ENCODE results near the gene FGF14.

DNA sequence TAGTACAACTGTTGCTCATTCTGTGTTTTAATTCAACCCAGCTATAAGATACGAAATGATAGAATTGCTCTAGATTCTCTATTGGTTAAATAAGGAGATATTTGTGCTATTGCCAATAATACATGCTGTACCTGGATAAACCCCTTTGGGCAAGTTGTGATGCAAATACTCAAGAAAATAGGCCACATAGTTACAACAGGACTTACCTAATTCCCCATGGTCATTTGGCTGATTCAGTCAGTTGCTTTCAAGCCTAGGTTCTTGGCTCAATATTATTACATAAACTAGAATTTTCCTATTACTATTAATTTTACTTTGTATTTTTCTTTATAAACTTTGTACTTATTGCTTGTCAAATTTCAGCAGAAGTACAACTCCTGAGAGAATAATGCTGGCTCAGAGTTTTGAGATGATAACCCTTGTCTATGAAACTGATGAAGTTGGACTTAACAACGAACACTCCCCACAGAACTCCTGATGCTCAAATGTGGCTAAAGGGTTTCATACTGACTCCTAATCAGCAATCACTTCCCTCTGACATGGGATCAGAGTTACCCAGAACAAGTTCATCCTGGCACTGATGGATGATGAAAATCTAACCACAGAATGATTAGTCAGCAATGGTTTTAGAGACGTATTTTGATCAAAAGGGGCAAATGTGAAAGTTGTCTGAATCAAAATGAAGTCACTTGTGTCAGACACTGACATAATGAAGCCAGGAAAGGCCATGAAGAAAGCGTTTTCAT lies 728.3 kb downstream of the FGF14 start:
- TF ChIP-seq, protein P1, sequence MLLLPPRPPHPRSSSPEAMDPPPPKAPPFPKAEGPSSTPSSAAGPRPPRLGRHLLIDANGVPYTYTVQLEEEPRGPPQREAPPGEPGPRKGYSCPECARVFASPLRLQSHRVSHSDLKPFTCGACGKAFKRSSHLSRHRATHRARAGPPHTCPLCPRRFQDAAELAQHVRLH (tag by site-specific recombination; IDR thresholded peaks at IDR 0.05) = no peak
- TF ChIP-seq, protein P2, sequence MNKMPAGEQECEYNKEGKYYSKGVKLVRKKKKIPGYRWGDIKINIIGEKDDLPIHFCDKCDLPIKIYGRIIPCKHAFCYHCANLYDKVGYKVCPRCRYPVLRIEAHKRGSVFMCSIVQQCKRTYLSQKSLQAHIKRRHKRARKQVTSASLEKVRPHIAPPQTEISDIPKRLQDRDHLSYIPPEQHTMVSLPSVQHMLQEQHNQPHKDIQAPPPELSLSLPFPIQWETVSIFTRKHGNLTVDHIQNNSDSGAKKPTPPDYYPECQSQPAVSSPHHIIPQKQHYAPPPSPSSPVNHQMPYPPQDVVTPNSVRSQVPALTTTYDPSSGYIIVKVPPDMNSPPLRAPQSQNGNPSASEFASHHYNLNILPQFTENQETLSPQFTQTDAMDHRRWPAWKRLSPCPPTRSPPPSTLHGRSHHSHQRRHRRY (tag by site-specific recombination; IDR thresholded peaks at IDR 0.05) = no peak
- TF ChIP-seq, protein P3, sequence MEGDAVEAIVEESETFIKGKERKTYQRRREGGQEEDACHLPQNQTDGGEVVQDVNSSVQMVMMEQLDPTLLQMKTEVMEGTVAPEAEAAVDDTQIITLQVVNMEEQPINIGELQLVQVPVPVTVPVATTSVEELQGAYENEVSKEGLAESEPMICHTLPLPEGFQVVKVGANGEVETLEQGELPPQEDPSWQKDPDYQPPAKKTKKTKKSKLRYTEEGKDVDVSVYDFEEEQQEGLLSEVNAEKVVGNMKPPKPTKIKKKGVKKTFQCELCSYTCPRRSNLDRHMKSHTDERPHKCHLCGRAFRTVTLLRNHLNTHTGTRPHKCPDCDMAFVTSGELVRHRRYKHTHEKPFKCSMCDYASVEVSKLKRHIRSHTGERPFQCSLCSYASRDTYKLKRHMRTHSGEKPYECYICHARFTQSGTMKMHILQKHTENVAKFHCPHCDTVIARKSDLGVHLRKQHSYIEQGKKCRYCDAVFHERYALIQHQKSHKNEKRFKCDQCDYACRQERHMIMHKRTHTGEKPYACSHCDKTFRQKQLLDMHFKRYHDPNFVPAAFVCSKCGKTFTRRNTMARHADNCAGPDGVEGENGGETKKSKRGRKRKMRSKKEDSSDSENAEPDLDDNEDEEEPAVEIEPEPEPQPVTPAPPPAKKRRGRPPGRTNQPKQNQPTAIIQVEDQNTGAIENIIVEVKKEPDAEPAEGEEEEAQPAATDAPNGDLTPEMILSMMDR (tag by site-specific recombination; IDR thresholded peaks at IDR 0.05) = no peak
- TF ChIP-seq, protein P4, sequence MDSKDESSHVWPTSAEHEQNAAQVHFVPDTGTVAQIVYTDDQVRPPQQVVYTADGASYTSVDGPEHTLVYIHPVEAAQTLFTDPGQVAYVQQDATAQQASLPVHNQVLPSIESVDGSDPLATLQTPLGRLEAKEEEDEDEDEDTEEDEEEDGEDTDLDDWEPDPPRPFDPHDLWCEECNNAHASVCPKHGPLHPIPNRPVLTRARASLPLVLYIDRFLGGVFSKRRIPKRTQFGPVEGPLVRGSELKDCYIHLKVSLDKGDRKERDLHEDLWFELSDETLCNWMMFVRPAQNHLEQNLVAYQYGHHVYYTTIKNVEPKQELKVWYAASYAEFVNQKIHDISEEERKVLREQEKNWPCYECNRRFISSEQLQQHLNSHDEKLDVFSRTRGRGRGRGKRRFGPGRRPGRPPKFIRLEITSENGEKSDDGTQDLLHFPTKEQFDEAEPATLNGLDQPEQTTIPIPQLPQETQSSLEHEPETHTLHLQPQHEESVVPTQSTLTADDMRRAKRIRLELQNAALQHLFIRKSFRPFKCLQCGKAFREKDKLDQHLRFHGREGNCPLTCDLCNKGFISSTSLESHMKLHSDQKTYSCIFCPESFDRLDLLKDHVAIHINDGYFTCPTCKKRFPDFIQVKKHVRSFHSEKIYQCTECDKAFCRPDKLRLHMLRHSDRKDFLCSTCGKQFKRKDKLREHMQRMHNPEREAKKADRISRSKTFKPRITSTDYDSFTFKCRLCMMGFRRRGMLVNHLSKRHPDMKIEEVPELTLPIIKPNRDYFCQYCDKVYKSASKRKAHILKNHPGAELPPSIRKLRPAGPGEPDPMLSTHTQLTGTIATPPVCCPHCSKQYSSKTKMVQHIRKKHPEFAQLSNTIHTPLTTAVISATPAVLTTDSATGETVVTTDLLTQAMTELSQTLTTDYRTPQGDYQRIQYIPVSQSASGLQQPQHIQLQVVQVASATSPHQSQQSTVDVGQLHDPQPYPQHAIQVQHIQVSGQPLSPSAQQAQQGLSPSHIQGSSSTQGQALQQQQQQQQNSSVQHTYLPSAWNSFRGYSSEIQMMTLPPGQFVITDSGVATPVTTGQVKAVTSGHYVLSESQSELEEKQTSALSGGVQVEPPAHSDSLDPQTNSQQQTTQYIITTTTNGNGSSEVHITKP (tag by site-specific recombination; IDR thresholded peaks at IDR 0.05) = no peak
- no peak for TF ChIP-seq ZNF274 (IDR thresholded peaks at IDR 0.05; ENCODE audit: low read length)
- TF ChIP-seq ZNF274 (tag by site-specific recombination; IDR thresholded peaks at IDR 0.05; ENCODE audit: borderline replicate concordance) = no peak
- no peak for TF ChIP-seq ZBTB21 (tag by site-specific recombination; IDR thresholded peaks at IDR 0.05)
- no peak for TF ChIP-seq ZFP69B (tag by site-specific recombination; IDR thresholded peaks at IDR 0.05)
- TF ChIP-seq YY1 (tag by site-specific recombination; IDR thresholded peaks at IDR 0.05) = no peak
- no peak for TF ChIP-seq ZNF785 (tag by site-specific recombination; IDR thresholded peaks at IDR 0.05)
- no peak for TF ChIP-seq WT1 (tag by site-specific recombination; IDR thresholded peaks at IDR 0.05)
- TF ChIP-seq ZBTB20 (tag by site-specific recombination; IDR thresholded peaks at IDR 0.05) = no peak
- TF ChIP-seq ZNF350 (tag by site-specific recombination; IDR thresholded peaks at IDR 0.05) = no peak
- TF ChIP-seq ZNF266 (tag by site-specific recombination; IDR thresholded peaks at IDR 0.05; ENCODE audit: low read depth) = no peak
